IMR-90 (cell line): Measurements from ENCODE around the gene RIC3.

Source experiments
- CHD1 ChIP-seq: IDR thresholded peaks from 2 replicates; pipeline ENCODE4 v1.6.1; 2012; ENCODE audit warnings: low read depth, low read length, improper control_type of control experiment
- MAFK ChIP-seq: IDR thresholded peaks from 2 replicates; pipeline ENCODE4 v1.6.1; 2012; ENCODE audit warnings: low read depth, low read length, improper control_type of control experiment
- POLR2A ChIP-seq: IDR thresholded peaks from 2 replicates; pipeline ENCODE4 v1.6.1; 2012; ENCODE audit warnings: mild to moderate bottlenecking, low read depth, low read length
- RAD21 ChIP-seq: IDR thresholded peaks from 2 replicates; pipeline ENCODE4 v1.6.1; 2012; ENCODE audit warnings: low read length, improper control_type of control experiment
- TF ChIP-seq, protein P1 (sequence below): conservative IDR thresholded peaks from 2 replicates; pipeline ENCODE4 v1.5.1; 2012; ENCODE audit warnings: mild to moderate bottlenecking, low read depth, low read length, improper control_type of control experiment

DNA sequence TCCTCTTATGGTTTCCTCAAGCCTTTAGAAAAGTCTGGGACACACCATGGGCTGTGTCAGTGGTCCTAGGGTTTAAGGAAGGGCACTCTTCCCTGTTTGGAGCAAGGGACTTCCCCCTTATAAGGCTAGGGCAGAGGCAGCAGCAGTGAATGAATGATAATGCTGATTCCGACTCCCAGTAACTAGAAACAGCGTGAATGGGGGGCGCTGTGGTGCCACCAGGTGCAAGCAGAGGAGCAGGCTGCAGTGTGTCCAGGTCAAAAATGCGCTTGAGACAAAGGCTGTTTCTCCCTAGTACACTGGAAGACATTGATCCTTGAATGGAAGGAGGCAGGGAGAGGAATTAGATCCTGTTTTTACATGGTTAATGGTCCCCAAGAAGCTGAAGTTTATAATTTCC lies 11.6 kb upstream of the RIC3 start:
- TF ChIP-seq MAFK: no peak
- no peak for TF ChIP-seq RAD21
- TF ChIP-seq, protein P1, sequence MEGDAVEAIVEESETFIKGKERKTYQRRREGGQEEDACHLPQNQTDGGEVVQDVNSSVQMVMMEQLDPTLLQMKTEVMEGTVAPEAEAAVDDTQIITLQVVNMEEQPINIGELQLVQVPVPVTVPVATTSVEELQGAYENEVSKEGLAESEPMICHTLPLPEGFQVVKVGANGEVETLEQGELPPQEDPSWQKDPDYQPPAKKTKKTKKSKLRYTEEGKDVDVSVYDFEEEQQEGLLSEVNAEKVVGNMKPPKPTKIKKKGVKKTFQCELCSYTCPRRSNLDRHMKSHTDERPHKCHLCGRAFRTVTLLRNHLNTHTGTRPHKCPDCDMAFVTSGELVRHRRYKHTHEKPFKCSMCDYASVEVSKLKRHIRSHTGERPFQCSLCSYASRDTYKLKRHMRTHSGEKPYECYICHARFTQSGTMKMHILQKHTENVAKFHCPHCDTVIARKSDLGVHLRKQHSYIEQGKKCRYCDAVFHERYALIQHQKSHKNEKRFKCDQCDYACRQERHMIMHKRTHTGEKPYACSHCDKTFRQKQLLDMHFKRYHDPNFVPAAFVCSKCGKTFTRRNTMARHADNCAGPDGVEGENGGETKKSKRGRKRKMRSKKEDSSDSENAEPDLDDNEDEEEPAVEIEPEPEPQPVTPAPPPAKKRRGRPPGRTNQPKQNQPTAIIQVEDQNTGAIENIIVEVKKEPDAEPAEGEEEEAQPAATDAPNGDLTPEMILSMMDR: no peak
- no peak for TF ChIP-seq CHD1
- no peak for TF ChIP-seq POLR2A
